Activated CD4-positive, alpha-beta T cell treated with anti-CD3 and anti-CD28 coated beads, Interleukin-2, amount 50 U/mL, for 4 hours (primary cell): ENCODE results near the gene LAMA5.

Source experiments
- DNase-seq, 2 experiments: peaks; one replicate each; pipeline ENCODE4 v3.0.0-alpha.2; 2020

The LAMA5 gene

GRCh38 chr20:62277253-62277652 lies 89.9 kb downstream of the LAMA5 start:
- no peak for DNase-seq

- DNase-seq = no peak
Measured at GRCh38 chr20:62276439-62276838, 90.7 kb downstream of the LAMA5 start.

GRCh38 chr20:62275219-62275618 lies 91.9 kb downstream of the LAMA5 start:
- no peak for DNase-seq

- DNase-seq = no peak
Measured at GRCh38 chr20:62274332-62274950, 92.7 kb downstream of the LAMA5 start.

- no peak for DNase-seq
Measured at GRCh38 chr20:62273416-62273815, 93.7 kb downstream of the LAMA5 start.

- DNase-seq = no peak
Measured at GRCh38 chr20:62272200-62272599, 94.9 kb downstream of the LAMA5 start.

- no peak for DNase-seq
Measured at GRCh38 chr20:62269871-62270270, 97.2 kb downstream of the LAMA5 start.

- DNase-seq = no peak
Measured at GRCh38 chr20:62269378-62269777, 97.7 kb downstream of the LAMA5 start.

GRCh38 chr20:62268228-62268900 lies 98.7 kb downstream of the LAMA5 start:
- no peak for DNase-seq

GRCh38 chr20:62267543-62267942 lies 99.6 kb downstream of the LAMA5 start:
- no peak for DNase-seq

- DNase-seq = no peak
Measured at GRCh38 chr20:62266851-62267250, 100.3 kb downstream of the LAMA5 start.

GRCh38 chr20:62266340-62266739 lies 100.8 kb downstream of the LAMA5 start:
- no peak for DNase-seq

- DNase-seq = no peak
Measured at GRCh38 chr20:62265365-62265764, 101.7 kb downstream of the LAMA5 start.

- no peak for DNase-seq
Measured at GRCh38 chr20:62263396-62263795, 103.7 kb downstream of the LAMA5 start.

- DNase-seq = no peak
Measured at GRCh38 chr20:62262064-62262463, 105.0 kb downstream of the LAMA5 start.

- no peak for DNase-seq
Measured at GRCh38 chr20:62259294-62259565, 107.9 kb downstream of the LAMA5 start.
